HG03108 (cell line): ENCODE results near the gene RNF31.
A peak's percentile ranks its signal among the peaks of the same experiment; 100 is the strongest.

Source experiments
- ATAC-seq: cut with Tn5 transposase; IDR thresholded peaks from one replicate; pipeline ENCODE4 v1.9.1; 2021; ENCODE audit warnings: moderate library complexity; ENCODE audit not compliant: unreplicated experiment

RNF31 gene

GRCh38 chr14:24159777-24160498 is 12.6 kb downstream of the RNF31 start:
- ATAC-seq = no peak

GRCh38 chr14:24160499-24160849 is 13.2 kb downstream of the RNF31 start:
- no peak for ATAC-seq

GRCh38 chr14:24160850-24161804 is 13.8 kb downstream of the RNF31 start, which contains the start of gene IRF9:
IRF9 (plus strand) TSS chr14:24161265; CDS start chr14:24162145, 880 bp downstream.
- peak; percentile 81 for ATAC-seq

GRCh38 chr14:24162093-24162492 is 14.8 kb downstream of the RNF31 start:
- no peak for ATAC-seq

- no peak for ATAC-seq
Measured at GRCh38 chr14:24164518-24164991, 17.3 kb downstream of the RNF31 start.

GRCh38 chr14:24165785-24166184 is 18.5 kb downstream of the RNF31 start:
- ATAC-seq = no peak

GRCh38 chr14:24167469-24168114 is 20.3 kb downstream of the RNF31 start:
- no peak for ATAC-seq

GRCh38 chr14:24171422-24172260 is 24.3 kb downstream of the RNF31 start, which contains the start of gene REC8:
REC8 (plus strand) TSS chr14:24172080; CDS start chr14:24172553, 473 bp downstream.
- ATAC-seq = peak; percentile 85

- no peak for ATAC-seq
Measured at GRCh38 chr14:24172261-24172860, 25.1 kb downstream of the RNF31 start.

- ATAC-seq = no peak
Measured at GRCh38 chr14:24172871-24173281, 25.6 kb downstream of the RNF31 start.

- no peak for ATAC-seq
Measured at GRCh38 chr14:24176599-24176998, 29.3 kb downstream of the RNF31 start.

GRCh38 chr14:24177041-24177825 is 29.9 kb downstream of the RNF31 start:
- ATAC-seq = no peak

- ATAC-seq = no peak
Measured at GRCh38 chr14:24177891-24178290, 30.6 kb downstream of the RNF31 start.

- no peak for ATAC-seq
Measured at GRCh38 chr14:24178399-24179178, 31.3 kb downstream of the RNF31 start.

GRCh38 chr14:24179294-24179960 is 32.1 kb downstream of the RNF31 start:
- no peak for ATAC-seq

GRCh38 chr14:24179961-24180796 is 32.9 kb downstream of the RNF31 start:
- ATAC-seq = no peak
